ENCODE measurements around the gene TBCA.
"Not testable (repeated sequence)": the region's sequence is repeated elsewhere in the genome, so short reads cannot be mapped to it uniquely, and the experiment has no call there.

The TBCA gene

GRCh38 chr5:77709993-77710685, 66.0 kb downstream of the TBCA start:
- DNase-seq (ENCODE audit: low read depth in 2 of 2), result no peak

- DNase-seq (ENCODE audit: low read depth in 2 of 2), result no peak
Observed at GRCh38 chr5:77709340-77709739, 66.8 kb downstream of the TBCA start.

GRCh38 chr5:77707791-77708190, 68.3 kb downstream of the TBCA start:
- DNase-seq (ENCODE audit: low read depth in 2 of 2), result no peak

GRCh38 chr5:77699569-77699968, 76.6 kb downstream of the TBCA start:
- DNase-seq (ENCODE audit: low read depth in 2 of 2), result not testable (repeated sequence)

- DNase-seq (ENCODE audit: low read depth in 2 of 2), result no peak
Observed at GRCh38 chr5:77698920-77699319, 77.2 kb downstream of the TBCA start.

- DNase-seq (ENCODE audit: low read depth in 2 of 2), result no peak
Observed at GRCh38 chr5:77697692-77698091, 78.4 kb downstream of the TBCA start.

- DNase-seq (ENCODE audit: low read depth in 2 of 2), result no peak
Observed at GRCh38 chr5:77696120-77696519, 80.0 kb downstream of the TBCA start.

GRCh38 chr5:77693913-77694312, 82.2 kb downstream of the TBCA start:
- no peak for DNase-seq (ENCODE audit: low read depth in 2 of 2)

- DNase-seq (ENCODE audit: low read depth in 2 of 2), result no peak
Observed at GRCh38 chr5:77683171-77683732, 92.9 kb downstream of the TBCA start.

GRCh38 chr5:77670526-77670925, 105.6 kb downstream of the TBCA start:
- no peak for DNase-seq (ENCODE audit: low read depth in 2 of 2)

GRCh38 chr5:77669677-77670076, 106.5 kb downstream of the TBCA start:
- no peak for DNase-seq (ENCODE audit: low read depth in 2 of 2)

GRCh38 chr5:77663090-77663863, 112.9 kb downstream of the TBCA start:
- DNase-seq (ENCODE audit: low read depth in 2 of 2), result no peak

GRCh38 chr5:77662635-77663034, 113.5 kb downstream of the TBCA start:
- no peak for DNase-seq (ENCODE audit: low read depth in 2 of 2)

- DNase-seq (ENCODE audit: low read depth in 2 of 2), result no peak
Observed at GRCh38 chr5:77658662-77659061, 117.5 kb downstream of the TBCA start.

- no peak for DNase-seq (ENCODE audit: low read depth in 2 of 2)
Observed at GRCh38 chr5:77651343-77651742, 124.8 kb downstream of the TBCA start.

- no peak for DNase-seq (ENCODE audit: low read depth in 2 of 2)
Observed at GRCh38 chr5:77650686-77651085, 125.5 kb downstream of the TBCA start.

GRCh38 chr5:77649776-77650175, 126.4 kb downstream of the TBCA start:
- DNase-seq (ENCODE audit: low read depth in 2 of 2), result no peak

GRCh38 chr5:77645995-77646639, 130.0 kb downstream of the TBCA start:
- no peak for DNase-seq (ENCODE audit: low read depth in 2 of 2)

- DNase-seq (ENCODE audit: low read depth in 2 of 2), result no peak
Observed at GRCh38 chr5:77645158-77645994, 130.8 kb downstream of the TBCA start.

GRCh38 chr5:77644371-77645157, 131.6 kb downstream of the TBCA start:
- no peak for DNase-seq (ENCODE audit: low read depth in 2 of 2)
